HepG2 (cell line): ENCODE results near the gene CDK5RAP2. TPM values are rescaled to one million over a fixed set of nuclear protein-coding genes. Genes with fewer than 3 reads are reported as not detected.
A peak's percentile ranks its signal among the peaks of the same experiment; 100 is the strongest.

ENCODE experiments used
- ARID2 ChIP-seq: sonication (generic); formaldehyde crosslinking; IDR thresholded peaks from 2 replicates; pipeline ENCODE4 v1.8.1; 2022; ENCODE audit warnings: mild to moderate bottlenecking, missing genetic modification reagents, borderline replicate concordance
- ATRX ChIP-seq: sonication (generic); formaldehyde crosslinking; IDR thresholded peaks from 2 replicates; pipeline ENCODE4 v1.4.0; 2020; ENCODE audit warnings: missing genetic modification reagents, borderline replicate concordance
- CBFB ChIP-seq: sonication (generic); formaldehyde crosslinking; IDR thresholded peaks from 2 replicates; pipeline ENCODE4 v1.4.0; 2020; ENCODE audit warnings: missing genetic modification reagents
- CEBPB ChIP-seq: IDR thresholded peaks from 2 replicates; pipeline ENCODE4 v1.6.1; 2011; ENCODE audit warnings: low read depth, low read length, improper control_type of control experiment, borderline replicate concordance
- HES4 ChIP-seq: sonication (generic); formaldehyde crosslinking; IDR thresholded peaks from 2 replicates; pipeline ENCODE4 v1.9.0; 2021; ENCODE audit warnings: mild to moderate bottlenecking, missing genetic modification reagents, borderline replicate concordance
- HNRNPLL ChIP-seq: fragments of 200-400 bp; formaldehyde crosslinking; IDR thresholded peaks from 2 replicates; pipeline ENCODE4 v1.6.1; 2017; ENCODE audit warnings: mild to moderate bottlenecking, low read depth, low read length; ENCODE audit not compliant: poor library complexity, severe bottlenecking
- IKZF1 ChIP-seq: fragments of 450-650 bp; IDR thresholded peaks from 2 replicates; pipeline ENCODE4 v1.7.1; 2016
- PAWR ChIP-seq: sonication (generic); formaldehyde crosslinking; IDR thresholded peaks from 2 replicates; pipeline ENCODE4 v1.4.0; 2020; ENCODE audit warnings: missing genetic modification reagents, mild to moderate bottlenecking, borderline replicate concordance
- RBAK ChIP-seq: sonication (generic); formaldehyde crosslinking; IDR thresholded peaks from 2 replicates; pipeline ENCODE4 v1.5.1; 2020; ENCODE audit warnings: mild to moderate bottlenecking, missing genetic modification reagents
- REPIN1 ChIP-seq: sonication (generic); formaldehyde crosslinking; IDR thresholded peaks from 2 replicates; pipeline ENCODE4 v1.8.0; 2022; ENCODE audit warnings: missing genetic modification reagents, low read depth, mild to moderate bottlenecking, borderline replicate concordance
- THYN1 ChIP-seq: sonication (generic); formaldehyde crosslinking; IDR thresholded peaks from 2 replicates; pipeline ENCODE4 v1.8.1; 2023; ENCODE audit warnings: low read depth, mild to moderate bottlenecking, moderate library complexity, missing genetic modification reagents, borderline replicate concordance
- ZFY ChIP-seq: sonication (generic); formaldehyde crosslinking; IDR thresholded peaks from 2 replicates; pipeline ENCODE4 v1.4.0; 2020; ENCODE audit warnings: missing genetic modification reagents
- ZNF230 ChIP-seq: sonication (generic); formaldehyde crosslinking; IDR thresholded peaks from 2 replicates; pipeline ENCODE4 v1.4.0; 2020; ENCODE audit warnings: mild to moderate bottlenecking, missing genetic modification reagents
- ZNF337 ChIP-seq: sonication (generic); formaldehyde crosslinking; IDR thresholded peaks from 2 replicates; pipeline ENCODE4 v1.5.1; 2020; ENCODE audit warnings: missing genetic modification reagents, low read depth, mild to moderate bottlenecking, borderline replicate concordance
- ZNF343 ChIP-seq: sonication (generic); formaldehyde crosslinking; IDR thresholded peaks from 2 replicates; pipeline ENCODE4 v1.4.0; 2020; ENCODE audit warnings: mild to moderate bottlenecking, missing genetic modification reagents
- ZNF350 ChIP-seq: sonication (generic); formaldehyde crosslinking; IDR thresholded peaks from 2 replicates; pipeline ENCODE4 v1.4.0; 2020; ENCODE audit warnings: mild to moderate bottlenecking, low read depth, missing genetic modification reagents, borderline replicate concordance
- ZNF563 ChIP-seq: sonication (generic); formaldehyde crosslinking; IDR thresholded peaks from 2 replicates; pipeline ENCODE4 v1.8.0; 2022; ENCODE audit warnings: mild to moderate bottlenecking, moderate library complexity, missing genetic modification reagents
- ZNF570 ChIP-seq: sonication (generic); formaldehyde crosslinking; IDR thresholded peaks from 2 replicates; pipeline ENCODE4 v1.4.0; 2020; ENCODE audit warnings: mild to moderate bottlenecking, missing genetic modification reagents, borderline replicate concordance
- ZNF678 ChIP-seq: sonication (generic); formaldehyde crosslinking; IDR thresholded peaks from 2 replicates; pipeline ENCODE4 v1.4.0; 2020; ENCODE audit warnings: mild to moderate bottlenecking, missing genetic modification reagents
- polyA plus RNA-seq, 8 experiments: library from polyadenylated mRNA; depleted of rRNA in 3 of 8; stranded (reverse) in 7 of 8; unstranded in 1 of 8; fragments of >200 nt; fragmentation: Illumina TruSeq in 4 of 8; extraction: Trizol in 4 of 8; gene quantifications; 2 replicates each; pipeline versions ENCODE4 v1.2.1 to v1.2.3, GENCODE V29; 2011 to 2016; ENCODE audit warnings: low read depth in 4 of 8, missing spikeins in 1 of 8, mixed read lengths in 1 of 8; ENCODE audit not compliant: insufficient read depth in 1 of 8
- total RNA-seq, 5 experiments: library from RNA; depleted of rRNA; stranded (reverse); fragments of >200 nt; fragmentation: Illumina TruSeq; extraction: Trizol; gene quantifications; 2 replicates each; pipeline ENCODE4 v1.2.3, GENCODE V29; 2016; ENCODE audit warnings: low read depth in 1 of 5
- TF ChIP-seq, protein P1 (sequence below): sonication (generic); formaldehyde crosslinking; IDR thresholded peaks from 2 replicates; pipeline ENCODE4 v1.5.1; 2020; ENCODE audit warnings: mild to moderate bottlenecking, moderate library complexity, missing genetic modification reagents
- TF ChIP-seq, protein P2 (sequence below): sonication (generic); formaldehyde crosslinking; IDR thresholded peaks from 2 replicates; pipeline ENCODE4 v1.5.0; 2020; ENCODE audit warnings: missing genetic modification reagents
- TF ChIP-seq, protein P3 (sequence below): IDR thresholded peaks from 2 replicates; pipeline ENCODE4 v1.6.1; 2016; ENCODE audit warnings: missing biosample characterization, missing genetic modification reagents, low read depth
- TF ChIP-seq, protein P4 (sequence below): sonication (generic); formaldehyde crosslinking; IDR thresholded peaks from 2 replicates; pipeline ENCODE4 v1.5.0; 2020; ENCODE audit warnings: missing genetic modification reagents
- TF ChIP-seq, protein P5 (sequence below): sonication (generic); formaldehyde crosslinking; IDR thresholded peaks from 2 replicates; pipeline ENCODE4 v1.5.0; 2020; ENCODE audit warnings: missing genetic modification reagents
- TF ChIP-seq, protein P6 (sequence below): sonication (generic); formaldehyde crosslinking; IDR thresholded peaks from 2 replicates; pipeline ENCODE4 v1.4.0; 2020; ENCODE audit warnings: mild to moderate bottlenecking, low read depth, missing genetic modification reagents

CDK5RAP2 gene
- total and polyA plus RNA-seq, 2 of the 13 experiments (the other 11 are each of a cell fraction or from before 2014, with no cell fraction given): 31.8 to 42.2 TPM

DNA sequence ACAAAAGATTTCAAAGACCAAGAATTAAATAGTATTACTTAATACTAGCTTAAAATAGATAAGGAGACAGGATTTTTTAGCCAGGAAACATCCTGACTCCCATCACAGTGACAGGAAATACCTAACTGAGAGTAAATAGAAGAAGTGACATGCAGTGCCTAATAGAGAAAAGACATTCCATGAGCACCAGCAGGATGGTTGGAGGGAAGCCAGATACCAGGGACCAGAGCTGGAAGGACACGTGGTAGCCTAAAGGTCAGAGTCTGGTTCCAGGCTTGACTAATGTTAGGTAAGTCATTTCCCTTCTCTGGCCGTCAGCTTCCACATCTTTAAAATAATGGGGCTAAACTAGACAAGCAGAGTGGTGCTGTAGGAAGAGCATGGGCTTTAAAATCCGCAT is 41.6 kb downstream of the CDK5RAP2 start (continued):
- no peak for TF ChIP-seq ZNF337 (CRISPR knock-in tag)
- TF ChIP-seq, protein P1, sequence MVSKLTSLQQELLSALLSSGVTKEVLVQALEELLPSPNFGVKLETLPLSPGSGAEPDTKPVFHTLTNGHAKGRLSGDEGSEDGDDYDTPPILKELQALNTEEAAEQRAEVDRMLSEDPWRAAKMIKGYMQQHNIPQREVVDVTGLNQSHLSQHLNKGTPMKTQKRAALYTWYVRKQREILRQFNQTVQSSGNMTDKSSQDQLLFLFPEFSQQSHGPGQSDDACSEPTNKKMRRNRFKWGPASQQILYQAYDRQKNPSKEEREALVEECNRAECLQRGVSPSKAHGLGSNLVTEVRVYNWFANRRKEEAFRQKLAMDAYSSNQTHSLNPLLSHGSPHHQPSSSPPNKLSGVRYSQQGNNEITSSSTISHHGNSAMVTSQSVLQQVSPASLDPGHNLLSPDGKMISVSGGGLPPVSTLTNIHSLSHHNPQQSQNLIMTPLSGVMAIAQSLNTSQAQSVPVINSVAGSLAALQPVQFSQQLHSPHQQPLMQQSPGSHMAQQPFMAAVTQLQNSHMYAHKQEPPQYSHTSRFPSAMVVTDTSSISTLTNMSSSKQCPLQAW (CRISPR knock-in tag): peak; percentile 50; the same call in 1 of the 2 replicates
- no peak for TF ChIP-seq ARID2 (CRISPR knock-in tag)
- no peak for TF ChIP-seq RBAK (CRISPR knock-in tag)
- no peak for TF ChIP-seq PAWR (CRISPR knock-in tag)
- TF ChIP-seq CEBPB: no peak
- TF ChIP-seq ZNF350 (CRISPR knock-in tag): no peak
- no peak for TF ChIP-seq ZNF570
- TF ChIP-seq, protein P2, sequence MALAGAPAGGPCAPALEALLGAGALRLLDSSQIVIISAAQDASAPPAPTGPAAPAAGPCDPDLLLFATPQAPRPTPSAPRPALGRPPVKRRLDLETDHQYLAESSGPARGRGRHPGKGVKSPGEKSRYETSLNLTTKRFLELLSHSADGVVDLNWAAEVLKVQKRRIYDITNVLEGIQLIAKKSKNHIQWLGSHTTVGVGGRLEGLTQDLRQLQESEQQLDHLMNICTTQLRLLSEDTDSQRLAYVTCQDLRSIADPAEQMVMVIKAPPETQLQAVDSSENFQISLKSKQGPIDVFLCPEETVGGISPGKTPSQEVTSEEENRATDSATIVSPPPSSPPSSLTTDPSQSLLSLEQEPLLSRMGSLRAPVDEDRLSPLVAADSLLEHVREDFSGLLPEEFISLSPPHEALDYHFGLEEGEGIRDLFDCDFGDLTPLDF: no peak
- TF ChIP-seq ZNF343 (CRISPR knock-in tag): no peak
- TF ChIP-seq, protein P3, sequence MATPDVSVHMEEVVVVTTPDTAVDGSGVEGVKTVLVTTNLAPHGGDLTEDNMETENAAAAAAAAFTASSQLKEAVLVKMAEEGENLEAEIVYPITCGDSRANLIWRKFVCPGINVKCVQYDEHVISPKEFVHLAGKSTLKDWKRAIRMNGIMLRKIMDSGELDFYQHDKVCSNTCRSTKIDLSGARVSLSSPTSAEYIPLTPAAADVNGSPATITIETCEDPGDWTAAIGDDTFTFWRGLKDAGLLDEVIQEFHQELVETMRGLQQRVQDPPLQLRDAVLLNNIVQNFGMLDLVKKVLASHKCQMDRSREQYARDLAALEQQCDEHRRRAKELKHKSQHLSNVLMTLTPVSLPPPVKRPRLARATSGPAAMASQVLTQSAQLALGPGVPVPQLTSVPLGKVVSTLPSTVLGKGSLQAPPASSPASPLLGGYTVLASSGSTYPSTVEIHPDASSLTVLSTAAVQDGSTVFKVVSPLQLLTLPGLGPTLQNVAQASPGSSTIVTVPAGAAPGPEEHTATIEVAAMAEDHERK (CRISPR knock-in tag): no peak
- no peak for TF ChIP-seq HES4 (CRISPR knock-in tag)
- TF ChIP-seq HNRNPLL: no peak
- no peak for TF ChIP-seq CBFB
- TF ChIP-seq IKZF1: no peak
- TF ChIP-seq, protein P4, sequence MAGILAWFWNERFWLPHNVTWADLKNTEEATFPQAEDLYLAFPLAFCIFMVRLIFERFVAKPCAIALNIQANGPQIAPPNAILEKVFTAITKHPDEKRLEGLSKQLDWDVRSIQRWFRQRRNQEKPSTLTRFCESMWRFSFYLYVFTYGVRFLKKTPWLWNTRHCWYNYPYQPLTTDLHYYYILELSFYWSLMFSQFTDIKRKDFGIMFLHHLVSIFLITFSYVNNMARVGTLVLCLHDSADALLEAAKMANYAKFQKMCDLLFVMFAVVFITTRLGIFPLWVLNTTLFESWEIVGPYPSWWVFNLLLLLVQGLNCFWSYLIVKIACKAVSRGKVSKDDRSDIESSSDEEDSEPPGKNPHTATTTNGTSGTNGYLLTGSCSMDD: no peak
- TF ChIP-seq ZFY (CRISPR knock-in tag): no peak
- no peak for TF ChIP-seq ZNF563
- TF ChIP-seq REPIN1 (CRISPR knock-in tag): no peak
- TF ChIP-seq ZNF678 (CRISPR knock-in tag): no peak
- no peak for TF ChIP-seq ZNF230
- TF ChIP-seq, protein P5, sequence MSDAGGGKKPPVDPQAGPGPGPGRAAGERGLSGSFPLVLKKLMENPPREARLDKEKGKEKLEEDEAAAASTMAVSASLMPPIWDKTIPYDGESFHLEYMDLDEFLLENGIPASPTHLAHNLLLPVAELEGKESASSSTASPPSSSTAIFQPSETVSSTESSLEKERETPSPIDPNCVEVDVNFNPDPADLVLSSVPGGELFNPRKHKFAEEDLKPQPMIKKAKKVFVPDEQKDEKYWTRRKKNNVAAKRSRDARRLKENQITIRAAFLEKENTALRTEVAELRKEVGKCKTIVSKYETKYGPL (CRISPR knock-in tag): peak; percentile 19; the same call in 1 of the 2 replicates
- TF ChIP-seq, protein P6, sequence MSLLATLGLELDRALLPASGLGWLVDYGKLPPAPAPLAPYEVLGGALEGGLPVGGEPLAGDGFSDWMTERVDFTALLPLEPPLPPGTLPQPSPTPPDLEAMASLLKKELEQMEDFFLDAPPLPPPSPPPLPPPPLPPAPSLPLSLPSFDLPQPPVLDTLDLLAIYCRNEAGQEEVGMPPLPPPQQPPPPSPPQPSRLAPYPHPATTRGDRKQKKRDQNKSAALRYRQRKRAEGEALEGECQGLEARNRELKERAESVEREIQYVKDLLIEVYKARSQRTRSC (CRISPR knock-in tag): no peak
- no peak for TF ChIP-seq THYN1 (CRISPR knock-in tag)
- TF ChIP-seq ATRX (CRISPR knock-in tag): no peak
